HepG2 (cell line): ENCODE results near the gene GSS. TPM values are rescaled to one million over a fixed set of nuclear protein-coding genes. Genes with fewer than 3 reads are reported as not detected.

Source experiments
- ATAC-seq: fragments of 200-7000 bp; cut with Tn5 transposase; 3 replicates; pipeline ENCODE4 v1.9.1; 2020; ENCODE audit warnings: mild to moderate bottlenecking, moderate library complexity
- BruUV-seq: library from RNA; stranded (reverse); fragments of 400-500 nt; replicated peaks from 2 replicates; lab custom pipeline; 2021; lab: Mats Ljungman, UMichigan
- CTCF ChIA-PET: fragments of 300-600 bp; formaldehyde crosslinking; extraction: SDS; loops from one replicate; lab custom pipeline; 2021; ENCODE audit warnings: low total read pairs, inconsistent platforms, low intra/inter-chr PET ratio; lab: Yijun Ruan, JAX
- POLR2A ChIA-PET: fragments of 350-600 bp; sonication (Branson Sonifier 250); formaldehyde crosslinking; loops from one replicate; lab custom pipeline; 2020; ENCODE audit warnings: antibody characterized with exemption, inconsistent platforms; lab: Yijun Ruan, JAX
- DNase-seq: peaks from one replicate; pipeline ENCODE4 v3.0.0-alpha.2; 2015; ENCODE audit warnings: low spot score
- FAIRE-seq: peaks from 3 replicates; lab custom pipeline; 2011; peaks lifted over from hg19 to GRCh38; lab: Jason Lieb, UNC
- H2AFZ ChIP-seq: one replicate; pipeline ENCODE4 v1.6.1; 2011; ENCODE audit warnings: low read length, inconsistent platforms
- H3K27ac ChIP-seq: fragments of 300-600 bp; 3 replicates; pipeline ENCODE4 v1.8.0; 2011; ENCODE audit warnings: mixed run types, mild to moderate bottlenecking, mixed read lengths, low read length, inconsistent platforms; ENCODE audit not compliant: insufficient read depth; ENCODE audit errors: extremely low read length
- H3K27me3 ChIP-seq, 2 experiments: fragments of 200-600 bp in 1 of 2; 2 replicates in 1 of 2; 3 replicates in 1 of 2; pipeline versions ENCODE4 v1.6.0 to v1.8.0; 2011; ENCODE audit warnings: low read length in 2 of 2, mild to moderate bottlenecking in 2 of 2, moderate library complexity in 2 of 2, inconsistent platforms in 1 of 2; ENCODE audit not compliant: insufficient read depth in 2 of 2, control insufficient read depth in 1 of 2
- H3K36me3 ChIP-seq, 2 experiments: fragments of 200-600 bp in 1 of 2; replicated peaks in 1 of 2; 2 replicates in 1 of 2; 3 replicates in 1 of 2; pipeline versions ENCODE4 v1.5.1 to v1.8.0; 2011; ENCODE audit warnings: low read length in 2 of 2, inconsistent platforms in 1 of 2; ENCODE audit not compliant: insufficient read depth in 2 of 2, control insufficient read depth in 1 of 2
- H3K4me1 ChIP-seq: 2 replicates; pipeline ENCODE4 v1.5.1; 2012; ENCODE audit warnings: low read length, inconsistent platforms; ENCODE audit not compliant: insufficient read depth
- H3K4me2 ChIP-seq: 2 replicates; pipeline ENCODE4 v1.6.0; 2011; ENCODE audit warnings: low read depth, low read length, inconsistent platforms
- H3K4me3 ChIP-seq, 3 experiments: fragments of 200-600 bp in 1 of 3; sonication (generic), shearing (Covaris generic) in 1 of 3; replicated peaks in 1 of 3; 2 replicates each; pipeline ENCODE4 v1.5.1; 2011 to 2016; ENCODE audit warnings: low read length in 3 of 3, inconsistent platforms in 2 of 3, low read depth in 2 of 3, mild to moderate bottlenecking in 2 of 3, control low read depth in 1 of 3, mixed read lengths in 1 of 3; ENCODE audit not compliant: insufficient read depth in 1 of 3
- H3K79me2 ChIP-seq: one replicate; pipeline ENCODE4 v1.6.1; 2011; ENCODE audit warnings: low read length, inconsistent platforms; ENCODE audit not compliant: insufficient read depth
- H3K9ac ChIP-seq: 2 replicates; pipeline ENCODE4 v1.6.0; 2011; ENCODE audit warnings: mild to moderate bottlenecking, low read depth, low read length, inconsistent platforms; ENCODE audit not compliant: insufficient read depth
- H3K9me3 ChIP-seq: 2 replicates; pipeline ENCODE4 v1.5.1; 2012; ENCODE audit warnings: mild to moderate bottlenecking, low read length
- H4K20me1 ChIP-seq: 2 replicates; pipeline ENCODE4 v1.6.0; 2011; ENCODE audit warnings: inconsistent platforms, mild to moderate bottlenecking, low read length, moderate library complexity; ENCODE audit not compliant: insufficient read depth
- AGO2 ChIP-seq: fragments of 200-400 bp; formaldehyde crosslinking; optimal IDR thresholded peaks from 2 replicates; pipeline ENCODE3; 2017; ENCODE audit warnings: mild to moderate bottlenecking, low read depth, low read length, moderate library complexity
- ATM ChIP-seq: fragments of 450-650 bp; IDR thresholded peaks from 2 replicates; pipeline ENCODE4 v1.7.1; 2017; ENCODE audit warnings: mild to moderate bottlenecking, borderline replicate concordance
- ATRX ChIP-seq: sonication (generic); formaldehyde crosslinking; IDR thresholded peaks from 2 replicates; pipeline ENCODE4 v1.4.0; 2020; ENCODE audit warnings: missing genetic modification reagents, borderline replicate concordance
- EEA1 ChIP-seq: sonication (generic); formaldehyde crosslinking; IDR thresholded peaks from 2 replicates; pipeline ENCODE4 v1.5.1; 2020; ENCODE audit warnings: mild to moderate bottlenecking, missing genetic modification reagents, borderline replicate concordance
- ETV6 ChIP-seq: sonication (generic); formaldehyde crosslinking; conservative IDR thresholded peaks from 2 replicates; pipeline ENCODE4 v1.4.0; 2020; ENCODE audit warnings: missing genetic modification reagents
- GABPA ChIP-seq, 2 experiments: IDR thresholded peaks; 2 replicates each; pipeline ENCODE4 v1.6.1; 2011 to 2016; ENCODE audit warnings: low read depth in 2 of 2, low read length in 1 of 2, missing biosample characterization in 1 of 2, missing genetic modification characterization in 1 of 2
- GFI1 ChIP-seq: sonication (generic); formaldehyde crosslinking; IDR thresholded peaks from 2 replicates; pipeline ENCODE4 v1.5.0; 2020; ENCODE audit warnings: missing genetic modification reagents, mild to moderate bottlenecking, borderline replicate concordance
- NR2F6 ChIP-seq, 2 experiments: IDR thresholded peaks; 2 replicates each; pipeline ENCODE4 v1.6.1; 2016; ENCODE audit warnings: antibody characterized with exemption in 1 of 2, mild to moderate bottlenecking in 1 of 2
- RAD21 ChIP-seq: fragments of 450-650 bp; formaldehyde crosslinking; IDR thresholded peaks from 2 replicates; pipeline ENCODE4 v1.5.0; 2020; ENCODE audit warnings: mild to moderate bottlenecking
- ZBTB38 ChIP-seq: sonication (generic); formaldehyde crosslinking; IDR thresholded peaks from 2 replicates; pipeline ENCODE4 v1.5.1; 2020; ENCODE audit warnings: mild to moderate bottlenecking, missing genetic modification reagents
- ZNF143 ChIP-seq: sonication (generic); formaldehyde crosslinking; IDR thresholded peaks from 2 replicates; pipeline ENCODE4 v1.4.0; 2020; ENCODE audit warnings: missing genetic modification reagents
- ZNF3 ChIP-seq: IDR thresholded peaks from 2 replicates; pipeline ENCODE4 v1.7.0; 2017; ENCODE audit warnings: inconsistent platforms
- ZNF350 ChIP-seq: sonication (generic); formaldehyde crosslinking; IDR thresholded peaks from 2 replicates; pipeline ENCODE4 v1.4.0; 2020; ENCODE audit warnings: mild to moderate bottlenecking, low read depth, missing genetic modification reagents, borderline replicate concordance
- ZNF431 ChIP-seq: sonication (generic); formaldehyde crosslinking; IDR thresholded peaks from 2 replicates; pipeline ENCODE4 v1.9.0; 2022; ENCODE audit warnings: missing genetic modification reagents, low read depth, mild to moderate bottlenecking, borderline replicate concordance
- WGBS: methylation state at CpG from one replicate; pipeline ENCODE4 v1.1.6; 2017; ENCODE audit warnings: low lambda C conversion rate; 5-methylcytosine and 5-hydroxymethylcytosine counted together
- in situ Hi-C: cut with HindIII; loops from 2 replicates; pipeline ENCODE4 v1.10.0; 2017; ENCODE audit warnings: low pct_unique_long_range_greater_than_20kb; ENCODE audit not compliant: extremely low pct_ligation_motif_present
- intact Hi-C: fragments of 100-400 bp; cut with micrococcal nuclease; formaldehyde crosslinking; loops from one replicate; pipeline ENCODE4 v1.10.0; 2022; ENCODE audit not compliant: unreplicated experiment
- polyA plus RNA-seq, 8 experiments: library from polyadenylated mRNA; depleted of rRNA in 3 of 8; stranded (reverse) in 7 of 8; unstranded in 1 of 8; fragments of >200 nt; fragmentation: Illumina TruSeq in 4 of 8; extraction: Trizol in 4 of 8; gene quantifications; 2 replicates each; pipeline versions ENCODE4 v1.2.1 to v1.2.3, GENCODE V29; 2011 to 2016; ENCODE audit warnings: low read depth in 4 of 8, missing spikeins in 1 of 8, mixed read lengths in 1 of 8; ENCODE audit not compliant: insufficient read depth in 1 of 8
- total RNA-seq, 5 experiments: library from RNA; depleted of rRNA; stranded (reverse); fragments of >200 nt; fragmentation: Illumina TruSeq; extraction: Trizol; gene quantifications; 2 replicates each; pipeline ENCODE4 v1.2.3, GENCODE V29; 2016; ENCODE audit warnings: low read depth in 1 of 5
- TF ChIP-seq, protein P1 (sequence below): IDR thresholded peaks from 2 replicates; pipeline ENCODE4 v1.6.1; 2016; ENCODE audit warnings: low read depth, control low read depth

GSS gene
- total and polyA plus RNA-seq, 2 of the 13 experiments (the other 11 are each of a cell fraction or from before 2014, with no cell fraction given) = 80.1 to 102 TPM

DNA sequence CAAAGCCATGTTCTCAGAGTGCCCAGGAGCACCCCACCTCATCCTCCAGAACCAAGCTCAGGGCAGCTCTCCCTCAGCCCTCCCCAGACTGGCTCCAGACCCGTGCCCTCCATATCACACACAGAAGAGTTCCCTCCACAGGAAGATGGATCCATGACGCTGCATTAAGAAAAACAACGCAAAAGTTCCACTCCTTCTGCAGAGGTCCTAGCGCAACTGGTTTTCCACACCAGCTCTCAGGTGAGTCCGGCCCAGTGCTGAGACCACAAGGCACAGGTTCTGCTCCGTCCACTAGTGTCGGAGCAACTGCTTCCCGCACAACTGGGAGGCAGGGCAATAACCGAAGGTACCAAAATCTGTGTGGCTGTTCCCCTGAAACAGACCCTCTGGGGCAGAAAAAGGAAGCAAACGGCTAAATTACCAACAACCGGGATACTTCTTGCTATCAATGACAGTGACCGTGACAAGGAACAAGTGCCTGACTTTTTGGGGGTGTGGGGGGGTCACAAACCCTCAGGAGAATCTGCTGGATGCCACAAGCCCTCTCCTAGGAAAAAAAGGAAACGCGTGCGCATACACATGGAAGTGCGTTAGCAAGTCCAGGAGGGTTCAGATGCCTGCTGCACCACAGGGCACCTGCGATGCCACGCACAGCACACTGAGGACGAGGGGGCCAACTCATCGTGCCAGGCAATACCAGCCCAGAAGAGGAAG, 49.3 kb upstream of the GSS start:
- WGBS = 93% methylated on average over 20 of the region's 20 CpGs
- no TSS peak for BruUV-seq

DNA sequence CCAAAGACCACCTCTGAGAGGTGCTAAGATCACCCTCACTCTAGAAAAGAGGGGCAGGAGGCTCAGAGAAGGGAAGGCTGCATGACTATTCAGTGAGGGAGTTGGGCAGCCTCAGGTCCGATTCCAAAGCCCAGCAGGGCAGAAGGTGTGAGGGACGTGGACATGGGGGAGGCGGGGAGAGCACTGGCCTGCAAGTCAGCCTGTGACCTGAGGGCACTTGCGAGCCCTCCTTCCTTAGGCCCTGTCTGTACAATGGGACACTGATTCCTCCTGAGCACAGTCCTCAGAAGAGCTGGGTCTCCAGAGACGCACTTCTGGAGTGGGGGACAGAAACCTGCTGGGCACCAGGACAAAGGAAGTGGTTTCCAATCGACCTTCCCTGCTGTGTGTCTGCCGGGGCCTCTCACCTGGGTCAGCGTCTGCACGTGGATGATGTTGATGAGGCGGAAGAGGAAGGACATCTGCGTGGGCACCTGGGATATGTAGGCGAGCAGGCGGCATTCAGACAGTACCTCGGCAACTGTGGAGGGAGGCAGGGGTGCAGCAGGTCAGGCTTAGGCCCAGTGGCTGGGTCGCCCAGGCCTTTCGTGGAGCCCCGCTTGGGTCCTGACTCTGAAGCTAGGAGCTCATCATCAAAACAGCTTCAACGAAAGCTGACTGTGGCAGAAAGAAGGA, 48.6 kb upstream of the GSS start:
- no TSS peak for BruUV-seq
- CTCF ChIA-PET = no interaction called here

More for the DNA sequence above, 49.3 kb upstream of the GSS start:
- DNase-seq (no peak), FAIRE-seq (no peak), ATAC-seq (no peak)
- Histone ChIP-seq H3K36me3 (peaks cover 84 to 99% of the 10 kb centered on the region in 2 experiments), H3K79me2 (no peaks in the 10 kb centered on the region), H3K4me2 (no peak overlapping the region), H3K27me3 (no peaks in the 10 kb centered on the region), H3K9me3 (no peaks in the 10 kb centered on the region), H4K20me1 (no peaks in the 10 kb centered on the region; the same call in 1 of the 2 replicates), H3K27ac (no peak overlapping the region), H2AFZ (no peak overlapping the region), H3K9ac (no peak overlapping the region), H3K4me3 (no peak overlapping the region)
- in situ Hi-C loops (no loop called here), intact Hi-C loops (no loop called here)
- CTCF ChIA-PET = no interaction called here
- POLR2A ChIA-PET = no interaction called here
- TF ChIP-seq ATM (no peak), ZNF350 (no peak), ETV6 (CRISPR knock-in tag) (no peak), RAD21 (0 out of 2 replicates have a peak, but pooled peaks have one; percentile 8), ZNF3 (CRISPR knock-in tag) (no peak), GABPA (IDR thresholded peaks at IDR 0.05; ENCODE audit: low read depth, low read length) (peak; percentile 4; the same call in 1 of the 2 replicates), GABPA (CRISPR knock-in tag; IDR thresholded peaks at IDR 0.05; ENCODE audit: low read depth) (no peak), ZBTB38 (CRISPR knock-in tag) (no peak), ZNF143 (CRISPR knock-in tag) (no peak)
- TF ChIP-seq, all 625 proteins: peak for 2
- peaks cover 11% of the 10 kb centered on the region for H3K4me1 ChIP-seq

More for the DNA sequence above, 48.6 kb upstream of the GSS start:
- ATAC-seq (no peak), DNase-seq (no peak), FAIRE-seq (no peak)
- Histone ChIP-seq H3K4me3 (no peak overlapping the region), H3K36me3 (peaks cover 81 to 96% of the 10 kb centered on the region in 2 experiments), H2AFZ (no peak overlapping the region), H4K20me1 (no peaks in the 10 kb centered on the region; the same call in 1 of the 2 replicates), H3K27ac (no peak overlapping the region), H3K9me3 (no peaks in the 10 kb centered on the region), H3K4me2 (no peak overlapping the region), H3K4me1 (peaks cover 11% of the 10 kb centered on the region), H3K27me3 (no peaks in the 10 kb centered on the region), H3K79me2 (no peaks in the 10 kb centered on the region), H3K9ac (no peak overlapping the region)
- WGBS = 98% methylated on average over 17 of the region's 18 CpGs
- POLR2A ChIA-PET = no interaction called here
- TF ChIP-seq ZNF431 (CRISPR knock-in tag) (no peak), AGO2 (peak; percentile 55), GFI1 (CRISPR knock-in tag) (no peak), ATRX (CRISPR knock-in tag) (no peak), EEA1 (CRISPR knock-in tag) (no peak), NR2F6 (IDR thresholded peaks at IDR 0.05) (no peak), NR2F6 (CRISPR knock-in tag; IDR thresholded peaks at IDR 0.05) (no peak)
- TF ChIP-seq, protein P1, sequence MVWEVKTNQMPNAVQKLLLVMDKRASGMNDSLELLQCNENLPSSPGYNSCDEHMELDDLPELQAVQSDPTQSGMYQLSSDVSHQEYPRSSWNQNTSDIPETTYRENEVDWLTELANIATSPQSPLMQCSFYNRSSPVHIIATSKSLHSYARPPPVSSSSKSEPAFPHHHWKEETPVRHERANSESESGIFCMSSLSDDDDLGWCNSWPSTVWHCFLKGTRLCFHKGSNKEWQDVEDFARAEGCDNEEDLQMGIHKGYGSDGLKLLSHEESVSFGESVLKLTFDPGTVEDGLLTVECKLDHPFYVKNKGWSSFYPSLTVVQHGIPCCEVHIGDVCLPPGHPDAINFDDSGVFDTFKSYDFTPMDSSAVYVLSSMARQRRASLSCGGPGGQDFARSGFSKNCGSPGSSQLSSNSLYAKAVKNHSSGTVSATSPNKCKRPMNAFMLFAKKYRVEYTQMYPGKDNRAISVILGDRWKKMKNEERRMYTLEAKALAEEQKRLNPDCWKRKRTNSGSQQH (CRISPR knock-in tag) = no peak
- intact Hi-C loops = no loop called here
- in situ Hi-C loops = no loop called here
